MCF 10A (cell line): ENCODE measurements around the gene PPHLN1. TPM values are rescaled to one million over a fixed set of nuclear protein-coding genes. Genes with fewer than 3 reads are reported as not detected.

Experiments used
- BruUV-seq: library from RNA; stranded (reverse); fragments of 400-500 nt; replicated peaks from 2 replicates; lab custom pipeline; 2021; lab: Mats Ljungman, UMichigan
- CTCF ChIA-PET: fragments of 300-600 bp; sonication (Branson Sonifier 250); formaldehyde crosslinking; extraction: SDS; loops from one replicate; lab custom pipeline; 2021; ENCODE audit warnings: antibody characterized with exemption, inconsistent platforms; lab: Yijun Ruan, JAX
- POLR2A ChIA-PET: fragments of 300-600, 350-650 bp; sonication (Branson Sonifier 250); formaldehyde crosslinking; extraction: SDS; loops from one replicate; lab custom pipeline; 2020; ENCODE audit warnings: antibody characterized with exemption, inconsistent platforms; lab: Yijun Ruan, JAX
- DNase-seq: peaks from one replicate; pipeline ENCODE4 v3.0.0-alpha.2; 2018; ENCODE audit not compliant: unreplicated experiment
- H3K27ac Mint-ChIP-seq: one replicate; pipeline ENCODE4 v1.8.0; 2022; ENCODE audit warnings: mild to moderate bottlenecking, low read depth, mixed read lengths; ENCODE audit not compliant: unreplicated experiment
- H3K27me3 Mint-ChIP-seq: one replicate; pipeline ENCODE4 v1.8.0; 2022; ENCODE audit warnings: mixed read lengths; ENCODE audit not compliant: insufficient read depth, unreplicated experiment
- H3K36me3 Mint-ChIP-seq: one replicate; pipeline ENCODE4 v1.8.0; 2022; ENCODE audit warnings: mild to moderate bottlenecking, moderate library complexity, mixed read lengths; ENCODE audit not compliant: insufficient read depth, unreplicated experiment
- H3K4me1 Mint-ChIP-seq: one replicate; pipeline ENCODE4 v1.8.0; 2022; ENCODE audit warnings: mixed read lengths; ENCODE audit not compliant: insufficient read depth, unreplicated experiment
- H3K4me3 Mint-ChIP-seq: one replicate; pipeline ENCODE4 v1.8.0; 2022; ENCODE audit warnings: mild to moderate bottlenecking, moderate library complexity, mixed read lengths; ENCODE audit not compliant: unreplicated experiment
- H3K9me3 Mint-ChIP-seq: one replicate; pipeline ENCODE4 v1.8.0; 2022; ENCODE audit warnings: mixed read lengths; ENCODE audit not compliant: unreplicated experiment
- CTCF ChIP-seq: fragments of 200-600 bp; IDR thresholded peaks from one replicate; pipeline ENCODE4 v1.8.0; 2022; ENCODE audit warnings: antibody characterized with exemption, mild to moderate bottlenecking; ENCODE audit not compliant: unreplicated experiment
- intact Hi-C: fragments of 100-400 bp; cut with micrococcal nuclease; formaldehyde crosslinking; loops from 2 replicates; pipeline ENCODE4 v1.14.1; 2022
- total RNA-seq: library from RNA; stranded (reverse); gene quantifications from 2 replicates; pipeline ENCODE4 v1.2.3, GENCODE V29; 2022

Gene PPHLN1
- total RNA-seq, 1 experiment from 2014 or later = 54.5 TPM

- BruUV-seq = no TSS peak
- no peaks in the 10 kb centered on the region for H3K27me3 Mint-ChIP-seq
- H3K27ac Mint-ChIP-seq = no peak overlapping the region
- H3K4me3 Mint-ChIP-seq = no peak overlapping the region
- no peaks in the 10 kb centered on the region for H3K36me3 Mint-ChIP-seq
- no peaks in the 10 kb centered on the region for H3K9me3 Mint-ChIP-seq
- CTCF ChIA-PET = interaction anchor here (0.7 to 1.3 kb wide), 2 partner anchors 11 to 14 kb away, joined by 3 to 4 read pairs; no protein-coding TSS in a partner anchor
- TF ChIP-seq CTCF = no peak
- intact Hi-C loops = no loop called here
- POLR2A ChIA-PET = interaction anchor here (0.7 kb wide), 1 partner anchor 55 kb away, joined by 3 read pairs; no protein-coding TSS in a partner anchor
- DNase-seq = no peak
- H3K4me1 Mint-ChIP-seq = no peaks in the 10 kb centered on the region
Observed at GRCh38 chr12:42284157-42284556, 41.8 kb upstream of the PPHLN1 start.

GRCh38 chr12:42284876-42285275, 41.1 kb upstream of the PPHLN1 start:
- no peak overlapping the region for H3K4me3 Mint-ChIP-seq
- no peak for TF ChIP-seq CTCF
- intact Hi-C loops = no loop called here
- H3K27me3 Mint-ChIP-seq = no peaks in the 10 kb centered on the region
- no peaks in the 10 kb centered on the region for H3K4me1 Mint-ChIP-seq
- BruUV-seq = no TSS peak
- no peaks in the 10 kb centered on the region for H3K36me3 Mint-ChIP-seq
- CTCF ChIA-PET = interaction anchor here (1.2 kb wide), 1 partner anchor 87 kb away, joined by 5 read pairs; no protein-coding TSS in a partner anchor
- DNase-seq = peak; percentile 5
- POLR2A ChIA-PET = no interaction called here
- no peaks in the 10 kb centered on the region for H3K9me3 Mint-ChIP-seq
- no peak overlapping the region for H3K27ac Mint-ChIP-seq

GRCh38 chr12:42285431-42285830, 40.5 kb upstream of the PPHLN1 start:
- DNase-seq = no peak
- Mint-ChIP-seq H3K27ac (no peak overlapping the region), H3K27me3 (no peaks in the 10 kb centered on the region), H3K4me3 (no peak overlapping the region), H3K4me1 (no peaks in the 10 kb centered on the region), H3K36me3 (no peaks in the 10 kb centered on the region), H3K9me3 (no peaks in the 10 kb centered on the region)
- ChIA-PET POLR2A (no interaction called here), CTCF (interaction anchor here (1.2 kb wide), 1 partner anchor 86 kb away, joined by 5 read pairs; no protein-coding TSS in a partner anchor)
- no peak for TF ChIP-seq CTCF
- intact Hi-C loops = no loop called here
- BruUV-seq = no TSS peak

GRCh38 chr12:42286741-42287140, 39.2 kb upstream of the PPHLN1 start:
- POLR2A ChIA-PET = no interaction called here
- CTCF ChIA-PET = interaction anchor here (0.6 kb wide), 1 partner anchor 11 kb away, joined by 3 read pairs; no protein-coding TSS in a partner anchor

More at GRCh38 chr12:42286741-42287140, 39.2 kb upstream of the PPHLN1 start:
- H3K4me3 Mint-ChIP-seq = no peak overlapping the region
- no peak for TF ChIP-seq CTCF
- H3K27ac Mint-ChIP-seq = no peak overlapping the region
- H3K36me3 Mint-ChIP-seq = no peaks in the 10 kb centered on the region
- no peaks in the 10 kb centered on the region for H3K9me3 Mint-ChIP-seq
- no peaks in the 10 kb centered on the region for H3K27me3 Mint-ChIP-seq
- no TSS peak for BruUV-seq
- no peaks in the 10 kb centered on the region for H3K4me1 Mint-ChIP-seq
- DNase-seq = no peak
- intact Hi-C loops = no loop called here
